Peyer's patch (tissue), 4 donors: ENCODE data around the gene MACROH2A1. TPM values are rescaled to one million over a fixed set of nuclear protein-coding genes. Genes with fewer than 3 reads are reported as not detected.

ENCODE experiments used
- DNase-seq, 3 donors: peaks; one replicate each; pipeline ENCODE4 v3.0.0-alpha.2; 2017 to 2019
- H3K27ac ChIP-seq, 4 donors: fragments of 200-600 bp; sonication (generic); one replicate each; pipeline ENCODE4 v1.5.1; 2016 to 2019
- H3K27me3 ChIP-seq, 2 donors: fragments of 200-600 bp; sonication (generic); one replicate each; pipeline ENCODE4 v1.5.1; 2019
- H3K36me3 ChIP-seq, 3 donors: fragments of 200-600 bp; sonication (generic); one replicate each; pipeline ENCODE4 v1.5.1; 2016 to 2019
- H3K4me1 ChIP-seq, 4 donors: fragments of 200-600 bp; sonication (generic); one replicate each; pipeline ENCODE4 v1.5.1; 2016 to 2019
- H3K4me3 ChIP-seq, 4 donors: fragments of 200-600 bp; sonication (generic); 1 replicate in 3 of 4; 2 replicates in 1 of 4; pipeline ENCODE4 v1.5.1; 2016 to 2019; ENCODE audit warnings: mild to moderate bottlenecking in 1 of 4
- H3K9me3 ChIP-seq, 4 donors: fragments of 200-600 bp; sonication (generic); one replicate each; pipeline ENCODE4 v1.5.1; 2016 to 2019; ENCODE audit warnings: mild to moderate bottlenecking in 1 of 4
- POLR2A ChIP-seq, 2 donors: fragments of 450-650 bp; IDR thresholded peaks; one replicate each; pipeline ENCODE4 v1.5.1; 2017; ENCODE audit warnings: antibody characterized with exemption in 2 of 2, mild to moderate bottlenecking in 2 of 2, moderate library complexity in 2 of 2
- total RNA-seq, 4 donors: library from RNA; depleted of rRNA; stranded (reverse); fragments of >200 nt; gene quantifications; one replicate each; pipeline ENCODE4 v1.1.0, GENCODE V29; 2016
- TF ChIP-seq, protein P1 (sequence below), 6 experiments: fragments of 450-650 bp in 4 of 6; fragments of 200-600 bp in 2 of 6; sonication (generic) in 1 of 6; IDR thresholded peaks; one replicate each; pipeline ENCODE4 v1.5.1; 2017 to 2019; ENCODE audit warnings: antibody characterized with exemption in 6 of 6, mild to moderate bottlenecking in 3 of 6, moderate library complexity in 1 of 6

Gene MACROH2A1
- total RNA-seq, 4 donors from 2014 or later = 407 to 489 (median 431) TPM

DNA sequence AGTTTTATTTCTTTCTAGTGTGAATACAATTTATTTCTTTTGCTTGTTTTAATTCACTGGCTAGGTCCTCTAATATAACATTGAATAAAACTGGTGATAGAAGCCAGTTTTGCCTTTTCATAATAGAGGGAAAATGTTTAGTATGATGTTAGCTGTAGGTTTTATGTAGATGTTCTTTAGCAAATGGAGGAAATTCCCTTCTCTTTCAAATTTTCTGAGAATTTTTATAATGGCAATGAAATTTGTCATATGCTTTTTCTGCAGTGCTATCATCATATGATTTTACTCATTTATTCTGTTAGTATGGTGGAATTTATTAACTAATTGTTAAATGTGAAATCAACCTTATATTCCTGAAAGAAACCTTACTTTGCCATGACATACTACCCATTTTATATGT, 18.1 kb upstream of the MACROH2A1 start:
- no peaks in the 10 kb centered on the region for H3K27me3 ChIP-seq
- TF ChIP-seq POLR2A (IDR thresholded peaks at IDR 0.05) = no peak
- TF ChIP-seq, protein P1, sequence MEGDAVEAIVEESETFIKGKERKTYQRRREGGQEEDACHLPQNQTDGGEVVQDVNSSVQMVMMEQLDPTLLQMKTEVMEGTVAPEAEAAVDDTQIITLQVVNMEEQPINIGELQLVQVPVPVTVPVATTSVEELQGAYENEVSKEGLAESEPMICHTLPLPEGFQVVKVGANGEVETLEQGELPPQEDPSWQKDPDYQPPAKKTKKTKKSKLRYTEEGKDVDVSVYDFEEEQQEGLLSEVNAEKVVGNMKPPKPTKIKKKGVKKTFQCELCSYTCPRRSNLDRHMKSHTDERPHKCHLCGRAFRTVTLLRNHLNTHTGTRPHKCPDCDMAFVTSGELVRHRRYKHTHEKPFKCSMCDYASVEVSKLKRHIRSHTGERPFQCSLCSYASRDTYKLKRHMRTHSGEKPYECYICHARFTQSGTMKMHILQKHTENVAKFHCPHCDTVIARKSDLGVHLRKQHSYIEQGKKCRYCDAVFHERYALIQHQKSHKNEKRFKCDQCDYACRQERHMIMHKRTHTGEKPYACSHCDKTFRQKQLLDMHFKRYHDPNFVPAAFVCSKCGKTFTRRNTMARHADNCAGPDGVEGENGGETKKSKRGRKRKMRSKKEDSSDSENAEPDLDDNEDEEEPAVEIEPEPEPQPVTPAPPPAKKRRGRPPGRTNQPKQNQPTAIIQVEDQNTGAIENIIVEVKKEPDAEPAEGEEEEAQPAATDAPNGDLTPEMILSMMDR (IDR thresholded peaks at IDR 0.05) = no peak
- no peak overlapping the region for H3K4me3 ChIP-seq
- no peaks in the 10 kb centered on the region for H3K36me3 ChIP-seq
- DNase-seq = no peak
- H3K4me1 ChIP-seq = no peaks in the 10 kb centered on the region
- no peak overlapping the region for H3K27ac ChIP-seq
- H3K9me3 ChIP-seq = no peaks in the 10 kb centered on the region

DNA sequence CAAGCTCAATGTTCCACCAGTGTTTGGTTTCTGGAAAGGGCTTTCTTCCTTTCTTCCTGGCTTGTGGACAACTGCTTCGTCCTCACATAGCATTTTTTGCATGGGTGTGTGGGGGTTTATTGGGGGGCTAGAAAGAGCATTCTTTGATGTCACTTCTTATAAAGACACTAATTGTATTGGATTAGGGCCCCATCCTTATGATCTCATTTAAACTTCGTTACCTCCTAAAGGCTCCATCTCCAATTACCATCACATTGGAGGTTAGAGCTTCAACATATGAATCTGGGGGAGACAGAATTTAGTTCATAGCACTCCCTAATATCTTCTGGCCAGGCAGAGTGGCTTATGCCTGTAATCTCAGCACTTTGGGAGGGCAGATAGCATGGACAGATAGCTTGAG, 6.1 kb upstream of the MACROH2A1 start:
- Histone ChIP-seq H3K9me3 (no peaks in the 10 kb centered on the region), H3K27ac (no peak overlapping the region), H3K27me3 (no peaks in the 10 kb centered on the region), H3K4me1 (peaks cover 0 to 9% (median 0%) of the 10 kb centered on the region in 4 donors), H3K4me3 (no peak overlapping the region), H3K36me3 (no peaks in the 10 kb centered on the region)
- TF ChIP-seq, protein P1 (IDR thresholded peaks at IDR 0.05) = no peak
- TF ChIP-seq POLR2A (IDR thresholded peaks at IDR 0.05) = no peak
- DNase-seq = no peak

DNA sequence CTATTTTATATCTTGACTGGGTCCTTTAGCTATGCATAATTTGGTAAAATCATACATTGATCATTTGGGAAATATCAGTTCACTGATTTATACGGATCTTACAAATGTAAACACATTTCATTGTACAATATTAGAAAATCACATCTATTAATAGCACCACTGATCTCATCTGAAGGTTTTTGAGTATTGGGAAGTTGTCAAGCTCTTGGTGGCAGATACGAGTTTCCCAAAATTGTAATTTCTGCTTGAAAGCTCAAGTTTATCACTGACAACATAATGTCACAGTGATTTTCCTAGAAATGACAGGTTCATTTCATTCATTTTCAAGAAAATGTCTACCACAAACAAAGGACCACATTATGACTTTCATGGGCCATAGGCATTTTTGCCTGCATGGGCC, 3.0 kb upstream of the MACROH2A1 start:
- TF ChIP-seq, protein P1 (IDR thresholded peaks at IDR 0.05) = no peak
- TF ChIP-seq POLR2A (IDR thresholded peaks at IDR 0.05) = no peak

DNA sequence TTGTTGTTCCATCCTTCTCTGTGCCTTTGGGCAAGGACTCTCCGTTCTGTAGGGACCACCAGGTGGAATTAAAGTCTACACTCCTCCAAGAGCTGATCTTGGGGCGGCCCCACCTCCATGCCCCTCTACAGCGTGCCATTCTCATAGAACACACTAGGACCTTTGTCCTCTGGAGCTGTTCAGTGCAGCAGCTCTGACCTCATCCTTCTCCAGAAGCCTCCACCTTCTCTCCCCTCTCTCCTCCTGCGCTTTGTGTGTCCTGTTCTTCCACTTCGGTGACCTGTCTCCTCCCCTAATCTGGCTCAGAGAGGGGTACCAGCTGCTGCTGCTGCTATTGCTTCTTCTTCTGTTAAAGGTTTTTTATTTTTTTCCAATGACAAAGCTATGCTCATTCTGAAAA, 1.8 kb upstream of the MACROH2A1 start:
- no peak overlapping the region for H3K4me3 ChIP-seq
- peaks cover 0 to 33% (median 6%) of the 10 kb centered on the region in 4 donors for H3K4me1 ChIP-seq
- TF ChIP-seq, protein P1 (IDR thresholded peaks at IDR 0.05) = no peak
- TF ChIP-seq POLR2A (IDR thresholded peaks at IDR 0.05) = no peak
- no peaks in the 10 kb centered on the region for H3K36me3 ChIP-seq
- no peaks in the 10 kb centered on the region for H3K9me3 ChIP-seq
- H3K27ac ChIP-seq = peak overlapping the region in 1 of 4 donors; percentile 49
- DNase-seq = peak in 1 of 3 donors; percentile 60
- no peaks in the 10 kb centered on the region for H3K27me3 ChIP-seq

More for the DNA sequence above, 3.0 kb upstream of the MACROH2A1 start:
- H3K4me1 ChIP-seq = peaks cover 0 to 21% (median 3%) of the 10 kb centered on the region in 4 donors
- H3K4me3 ChIP-seq = no peak overlapping the region
- no peak overlapping the region for H3K27ac ChIP-seq
- no peaks in the 10 kb centered on the region for H3K27me3 ChIP-seq
- no peaks in the 10 kb centered on the region for H3K36me3 ChIP-seq
- DNase-seq = no peak
- no peaks in the 10 kb centered on the region for H3K9me3 ChIP-seq

DNA sequence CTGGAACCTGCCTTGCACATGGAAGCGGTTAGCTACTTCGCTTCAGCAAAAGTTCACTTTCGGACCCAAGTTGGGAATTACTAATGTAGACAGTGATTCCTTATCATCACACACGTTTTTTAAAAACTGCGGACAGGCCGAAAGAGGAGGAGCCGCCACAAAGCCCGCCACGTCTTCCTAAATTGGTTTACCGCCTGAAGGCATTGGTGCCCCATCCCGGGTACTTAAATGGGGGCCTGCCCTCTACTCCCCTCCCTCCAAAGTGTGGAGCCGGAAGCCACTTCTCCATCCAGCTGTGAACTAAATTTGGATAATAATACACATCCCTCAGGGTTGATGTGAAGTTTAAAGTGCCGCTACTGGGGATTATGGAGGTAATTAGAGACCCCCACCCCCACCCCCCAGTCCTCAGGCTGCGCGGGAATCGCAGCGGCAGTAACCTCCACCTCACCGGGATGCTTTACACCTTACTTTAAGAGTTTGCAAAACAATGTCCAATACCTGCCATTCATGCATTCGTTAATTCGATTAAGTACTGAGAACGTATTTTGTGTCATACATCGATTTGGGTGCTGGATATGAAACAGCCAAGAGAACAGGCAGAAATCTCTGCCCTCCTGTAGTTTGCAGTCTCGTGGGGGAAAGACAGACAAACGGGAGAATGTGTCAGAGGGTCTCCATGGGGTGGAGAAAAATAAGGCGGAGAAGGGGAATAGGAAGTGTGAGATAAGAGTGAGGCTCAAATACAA, 937 bp upstream of the MACROH2A1 start:
- H3K36me3 ChIP-seq = no peaks in the 10 kb centered on the region
- H3K4me3 ChIP-seq = peak overlapping the region; percentile 53 to 94 (median 78)
- peaks cover 0 to 42% (median 6%) of the 10 kb centered on the region in 4 donors for H3K4me1 ChIP-seq
- no peaks in the 10 kb centered on the region for H3K27me3 ChIP-seq
- H3K9me3 ChIP-seq = no peaks in the 10 kb centered on the region
- peak overlapping the region; percentile 85 to 93 (median 90) for H3K27ac ChIP-seq
- TF ChIP-seq, protein P1 (IDR thresholded peaks at IDR 0.05) = no peak
- TF ChIP-seq POLR2A (IDR thresholded peaks at IDR 0.05) = no peak
- DNase-seq = no peak
